H1 (cell line): Measurements from ENCODE around the gene PIK3R3. TPM values are rescaled to one million over a fixed set of nuclear protein-coding genes. Genes with fewer than 3 reads are reported as not detected.

ENCODE experiments used
- CTCF ChIA-PET: fragments of 300-600 bp; sonication (Branson Sonifier 250); formaldehyde crosslinking; loops from one replicate; lab custom pipeline; 2021; ENCODE audit not compliant: partially characterized antibody; lab: Charles Lee
- POLR2A ChIA-PET: fragments of 300-600 bp; sonication (Branson Sonifier 250); formaldehyde crosslinking; loops from one replicate; lab custom pipeline; 2021; ENCODE audit warnings: inconsistent platforms; ENCODE audit not compliant: partially characterized antibody; lab: Charles Lee
- DNase-seq, 2 experiments: peaks; one replicate each; pipeline versions ENCODE4 v3.0.0 to v3.0.0-alpha.2; 2010 to 2022; ENCODE audit warnings: low spot score in 2 of 2, low read depth in 1 of 2, mixed read lengths in 1 of 2
- FAIRE-seq: peaks from 2 replicates; lab custom pipeline; 2011; peaks lifted over from hg19 to GRCh38; lab: Jason Lieb, UNC
- H2AFZ ChIP-seq: 2 replicates; pipeline ENCODE4 v1.8.1; 2012; ENCODE audit warnings: low read length, inconsistent platforms
- H2AK5ac ChIP-seq: 2 replicates; pipeline ENCODE4 v1.6.1; 2013; ENCODE audit warnings: low read depth, low read length
- H2BK120ac ChIP-seq: replicated peaks from 2 replicates; pipeline ENCODE3; 2013; ENCODE audit warnings: low read depth, low read length, inconsistent platforms
- H2BK12ac ChIP-seq: 2 replicates; pipeline ENCODE4 v1.6.1; 2013; ENCODE audit warnings: low read depth, low read length
- H2BK15ac ChIP-seq: 2 replicates; pipeline ENCODE4 v1.6.1; 2013; ENCODE audit warnings: low read length
- H2BK20ac ChIP-seq: 2 replicates; pipeline ENCODE4 v1.6.1; 2013; ENCODE audit warnings: low read length
- H2BK5ac ChIP-seq: 2 replicates; pipeline ENCODE4 v1.6.1; 2013; ENCODE audit warnings: low read depth, low read length
- H3K14ac ChIP-seq: 2 replicates; pipeline ENCODE4 v1.6.1; 2013; ENCODE audit warnings: inconsistent platforms; ENCODE audit not compliant: insufficient read length
- H3K18ac ChIP-seq: 2 replicates; pipeline ENCODE4 v1.6.1; 2013; ENCODE audit warnings: low read length; ENCODE audit errors: extremely low read depth
- H3K23ac ChIP-seq: 2 replicates; pipeline ENCODE4 v1.6.1; 2013; ENCODE audit warnings: inconsistent platforms; ENCODE audit not compliant: insufficient read length
- H3K23me2 ChIP-seq: 2 replicates; pipeline ENCODE4 v1.6.1; 2013; ENCODE audit warnings: low read depth, low read length
- H3K27ac ChIP-seq: 2 replicates; pipeline ENCODE4 v1.6.1; 2011; ENCODE audit warnings: low read depth, low read length, inconsistent platforms
- H3K27me3 ChIP-seq, 4 experiments: replicated peaks in 1 of 4; 1 replicate in 1 of 4; 2 replicates in 3 of 4; pipeline versions ENCODE4 v1.6.1 to v1.8.1; 2011 to 2013; ENCODE audit warnings: low read length in 3 of 4, mild to moderate bottlenecking in 3 of 4, inconsistent platforms in 2 of 4, mixed read lengths in 2 of 4, moderate library complexity in 1 of 4; ENCODE audit not compliant: control insufficient read depth in 3 of 4, insufficient read depth in 3 of 4; ENCODE audit errors: extremely low read depth in 1 of 4
- H3K36me3 ChIP-seq, 4 experiments: 2 replicates each; pipeline versions ENCODE4 v1.6.1 to v1.8.1; 2011 to 2013; ENCODE audit warnings: mild to moderate bottlenecking in 4 of 4, low read length in 3 of 4, moderate library complexity in 2 of 4, control low read depth in 1 of 4, inconsistent platforms in 1 of 4; ENCODE audit not compliant: insufficient read depth in 4 of 4, control insufficient read depth in 2 of 4
- H3K4ac ChIP-seq: replicated peaks from 2 replicates; pipeline ENCODE3; 2013; ENCODE audit warnings: low read length, low read depth, mixed read lengths, inconsistent platforms; ENCODE audit not compliant: insufficient read length
- H3K4me1 ChIP-seq, 4 experiments: replicated peaks in 1 of 4; 1 replicate in 1 of 4; 2 replicates in 3 of 4; pipeline versions ENCODE4 v1.6.1 to v1.8.1; 2011 to 2013; ENCODE audit warnings: low read length in 3 of 4, inconsistent platforms in 2 of 4, mixed read lengths in 1 of 4; ENCODE audit not compliant: insufficient read depth in 4 of 4, control insufficient read depth in 3 of 4
- H3K4me2 ChIP-seq, 2 experiments: 2 replicates each; pipeline versions ENCODE4 v1.6.1 to v1.8.1; 2011 to 2013; ENCODE audit warnings: low read depth in 2 of 2, low read length in 2 of 2, control low read depth in 1 of 2, inconsistent platforms in 1 of 2, mild to moderate bottlenecking in 1 of 2; ENCODE audit not compliant: insufficient read depth in 1 of 2
- H3K4me3 ChIP-seq, 4 experiments: fragments of 200-600, 300-600 bp in 1 of 4; sonication (generic), shearing (Covaris generic), sonication (Bioruptor Twin) in 1 of 4; 2 replicates each; pipeline versions ENCODE4 v1.5.1 to v1.8.1; 2011 to 2016; ENCODE audit warnings: low read length in 4 of 4, low read depth in 3 of 4, control low read depth in 2 of 4, inconsistent platforms in 2 of 4, mild to moderate bottlenecking in 2 of 4, mixed read lengths in 1 of 4, moderate library complexity in 1 of 4; ENCODE audit not compliant: insufficient read depth in 2 of 4; ENCODE audit errors: extremely low read depth in 1 of 4
- H3K56ac ChIP-seq: replicated peaks from 2 replicates; pipeline ENCODE3; 2013; ENCODE audit warnings: low read depth, mild to moderate bottlenecking, mixed read lengths, low read length, inconsistent platforms; ENCODE audit not compliant: insufficient read length
- H3K79me1 ChIP-seq: 2 replicates; pipeline ENCODE4 v1.6.1; 2013; ENCODE audit warnings: low read depth, low read length, control low read depth
- H3K79me2 ChIP-seq, 2 experiments: 2 replicates each; pipeline versions ENCODE4 v1.6.1 to v1.8.1; 2012 to 2013; ENCODE audit warnings: low read length in 2 of 2, mild to moderate bottlenecking in 2 of 2, inconsistent platforms in 1 of 2; ENCODE audit not compliant: insufficient read depth in 2 of 2, control insufficient read depth in 1 of 2
- H3K9ac ChIP-seq, 4 experiments: replicated peaks in 1 of 4; 1 replicate in 1 of 4; 2 replicates in 3 of 4; pipeline versions ENCODE4 v1.6.1 to v1.8.1; 2011 to 2013; ENCODE audit warnings: low read depth in 3 of 4, low read length in 3 of 4, control low read depth in 2 of 4, mild to moderate bottlenecking in 2 of 4, moderate library complexity in 2 of 4, inconsistent platforms in 1 of 4; ENCODE audit errors: extremely low read depth in 1 of 4
- H3K9me3 ChIP-seq, 2 experiments: 2 replicates each; pipeline versions ENCODE4 v1.6.1 to v1.8.1; 2012 to 2013; ENCODE audit warnings: mild to moderate bottlenecking in 2 of 2, moderate library complexity in 2 of 2, control low read depth in 1 of 2, inconsistent platforms in 1 of 2, low read depth in 1 of 2, low read length in 1 of 2, mixed read lengths in 1 of 2; ENCODE audit not compliant: insufficient read depth in 2 of 2
- H4K20me1 ChIP-seq, 2 experiments: replicated peaks in 1 of 2; 2 replicates each; pipeline versions ENCODE3 to v1.8.1; 2011 to 2013; ENCODE audit warnings: inconsistent platforms in 2 of 2, low read length in 2 of 2, mild to moderate bottlenecking in 1 of 2; ENCODE audit not compliant: insufficient read depth in 2 of 2, control insufficient read depth in 1 of 2
- H4K5ac ChIP-seq: 2 replicates; pipeline ENCODE4 v1.6.1; 2013; ENCODE audit warnings: low read length, low read depth, mixed read lengths, inconsistent platforms; ENCODE audit not compliant: insufficient read length
- H4K8ac ChIP-seq: 2 replicates; pipeline ENCODE4 v1.8.0; 2013; ENCODE audit warnings: mild to moderate bottlenecking, moderate library complexity, low read length, inconsistent platforms; ENCODE audit not compliant: insufficient read depth; ENCODE audit errors: extremely low read depth
- H4K91ac ChIP-seq: replicated peaks from 2 replicates; pipeline ENCODE3; 2013; ENCODE audit warnings: low read length, mixed read lengths, inconsistent platforms; ENCODE audit not compliant: insufficient read length
- CTBP2 ChIP-seq: IDR thresholded peaks from 2 replicates; pipeline ENCODE4 v1.7.0; 2011; ENCODE audit warnings: borderline replicate concordance, mild to moderate bottlenecking, moderate library complexity, mixed read lengths, low read length; ENCODE audit not compliant: insufficient read depth, insufficient read length
- RFX5 ChIP-seq: IDR thresholded peaks from 2 replicates; pipeline ENCODE4 v1.6.1; 2011; ENCODE audit warnings: low read depth, low read length, improper control_type of control experiment, borderline replicate concordance
- SP4 ChIP-seq: IDR thresholded peaks from 2 replicates; pipeline ENCODE4 v1.6.1; 2012; ENCODE audit warnings: low read length, inconsistent platforms
- WGBS, 2 experiments: shearing (Covaris generic) in 1 of 2; methylation state at CpG; one replicate each; pipeline versions ENCODE4 v1.1.6 to v1.1.7; 2013 to 2015; ENCODE audit warnings: low lambda C conversion rate in 2 of 2, mixed read lengths in 2 of 2, inconsistent platforms in 1 of 2, low coverage in 1 of 2, missing lambda C conversion rate in 1 of 2; ENCODE audit not compliant: insufficient replicate concordance in 2 of 2, insufficient coverage in 1 of 2, insufficient read length in 1 of 2; ENCODE audit errors: extremely low coverage in 1 of 2, missing lambda C conversion rate in 1 of 2; 5-methylcytosine and 5-hydroxymethylcytosine counted together
- polyA plus RNA-seq, 7 experiments: library from polyadenylated mRNA; depleted of rRNA in 3 of 7; stranded (reverse) in 5 of 7; unstranded in 2 of 7; fragments of >200 nt in 5 of 7; fragments of 200-250 nt in 2 of 7; gene quantifications; 1 replicate in 5 of 7; 2 replicates in 1 of 7; 4 replicates in 1 of 7; pipeline versions ENCODE4 v1.2.1 to v1.2.3, GENCODE V29; 2011 to 2013; ENCODE audit warnings: missing spikeins in 2 of 7, mixed read lengths in 2 of 7
- total RNA-seq: library from RNA; stranded (reverse); fragmentation: NEBNext Ultra II Directional; extraction: Animal tissue kit (Norgen Biotek cat#: 25700); gene quantifications from 2 replicates; pipeline ENCODE4 v1.2.1, GENCODE V29; 2021

The PIK3R3 gene
- total and polyA plus RNA-seq, 2 of the 8 experiments (the other 6 are each of a cell fraction or from before 2014, with no cell fraction given): 5.3 to 13.6 TPM

DNA sequence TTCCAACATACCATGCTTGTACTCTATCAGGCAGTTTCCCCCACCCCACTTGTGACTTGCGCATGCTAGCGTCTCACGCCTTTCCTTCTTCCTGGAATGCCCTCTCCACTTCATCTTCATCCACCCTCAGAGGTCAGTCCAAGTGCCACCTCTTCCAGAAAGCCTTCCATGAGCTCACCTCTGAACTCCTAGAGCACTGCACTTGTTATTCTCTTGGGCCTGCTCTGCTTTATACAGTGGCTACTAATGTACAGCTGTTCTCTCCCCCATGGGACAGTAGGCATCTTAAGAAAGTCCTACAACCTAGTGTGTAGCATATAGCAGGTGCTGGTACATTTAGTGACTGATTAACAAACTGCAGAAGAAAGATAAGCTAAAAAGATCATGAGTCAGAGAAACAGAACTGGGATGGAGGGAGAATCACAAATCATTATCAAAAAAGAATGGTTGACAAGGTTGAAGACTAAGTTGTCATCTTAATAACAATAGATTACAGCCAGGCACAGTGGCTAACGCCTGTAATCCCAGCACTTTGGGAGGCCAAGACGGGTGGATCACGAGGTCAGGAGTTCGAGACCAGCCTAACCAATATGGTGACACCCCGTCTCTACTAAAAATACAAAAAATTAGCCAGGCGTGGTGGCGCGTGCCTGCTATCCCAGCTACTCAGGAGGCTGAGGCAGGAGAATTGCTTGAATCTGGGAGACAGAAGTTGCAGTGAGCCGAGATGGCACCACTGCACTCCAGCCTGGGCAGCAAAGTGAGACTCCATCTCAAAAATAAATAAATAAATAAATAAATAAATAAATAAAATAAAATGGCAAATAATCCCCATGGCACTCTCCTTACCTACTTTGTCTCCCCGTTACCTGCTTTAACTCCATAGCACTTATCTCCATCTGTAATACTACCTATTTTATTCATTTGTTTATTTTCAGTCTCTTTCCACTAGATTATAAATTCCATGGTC lies 26.2 kb upstream of the PIK3R3 start:
- H2AK5ac ChIP-seq: no peak overlapping the region
- no peaks in the 10 kb centered on the region for H4K20me1 ChIP-seq
- H3K4me3 ChIP-seq: no peak overlapping the region
- POLR2A ChIA-PET: interaction anchor here (1.4 kb wide), 1 partner anchor 39 kb away, joined by 3 read pairs; the partner anchor contains the start of gene POMGNT1
- no peaks in the 10 kb centered on the region for H3K4me1 ChIP-seq
- no peaks in the 10 kb centered on the region for H3K79me2 ChIP-seq
- H4K91ac ChIP-seq: no peak overlapping the region
- H2BK15ac ChIP-seq: no peak overlapping the region
- no peak overlapping the region for H2AFZ ChIP-seq
- TF ChIP-seq CTBP2: no peak
- no peak for TF ChIP-seq RFX5
- TF ChIP-seq SP4: no peak
- CTCF ChIA-PET: interaction anchor here (0.8 to 4.0 kb wide), 2 partner anchors 9 to 13 kb away, joined by 3 to 18 read pairs; no protein-coding TSS in a partner anchor
- no peak overlapping the region for H3K56ac ChIP-seq
- FAIRE-seq (no peak), DNase-seq (no peak)
- H3K4me2 ChIP-seq: no peak overlapping the region
- no peak overlapping the region for H3K14ac ChIP-seq
- H2BK12ac ChIP-seq: no peak overlapping the region
- WGBS, 2 experiments: 93% methylated on average over 13 of the region's 13 CpGs; no CpG with 5 or more reads in 1 of the 2 experiments
- no peak overlapping the region for H2BK5ac ChIP-seq
- no peak overlapping the region for H3K4ac ChIP-seq
- H2BK20ac ChIP-seq: no peak overlapping the region
- no peak overlapping the region for H2BK120ac ChIP-seq
- no peaks in the 10 kb centered on the region for H3K27me3 ChIP-seq
- H3K18ac ChIP-seq: no peak overlapping the region
- H3K23me2 ChIP-seq: no peaks in the 10 kb centered on the region
- no peak overlapping the region for H4K8ac ChIP-seq
- no peaks in the 10 kb centered on the region for H3K9me3 ChIP-seq
- H3K9ac ChIP-seq: no peak overlapping the region
- H3K36me3 ChIP-seq: no peaks in the 10 kb centered on the region
- H3K27ac ChIP-seq: no peak overlapping the region
- H4K5ac ChIP-seq: no peak overlapping the region
- no peak overlapping the region for H3K23ac ChIP-seq
- no peaks in the 10 kb centered on the region for H3K79me1 ChIP-seq
